T follicular helper cell (primary cell): Measurements from ENCODE around the gene FNDC11.

Experiments used
- DNase-seq: peaks from one replicate; pipeline ENCODE4 v3.0.0-alpha.2; 2020; ENCODE audit warnings: low read depth

Gene FNDC11

DNA sequence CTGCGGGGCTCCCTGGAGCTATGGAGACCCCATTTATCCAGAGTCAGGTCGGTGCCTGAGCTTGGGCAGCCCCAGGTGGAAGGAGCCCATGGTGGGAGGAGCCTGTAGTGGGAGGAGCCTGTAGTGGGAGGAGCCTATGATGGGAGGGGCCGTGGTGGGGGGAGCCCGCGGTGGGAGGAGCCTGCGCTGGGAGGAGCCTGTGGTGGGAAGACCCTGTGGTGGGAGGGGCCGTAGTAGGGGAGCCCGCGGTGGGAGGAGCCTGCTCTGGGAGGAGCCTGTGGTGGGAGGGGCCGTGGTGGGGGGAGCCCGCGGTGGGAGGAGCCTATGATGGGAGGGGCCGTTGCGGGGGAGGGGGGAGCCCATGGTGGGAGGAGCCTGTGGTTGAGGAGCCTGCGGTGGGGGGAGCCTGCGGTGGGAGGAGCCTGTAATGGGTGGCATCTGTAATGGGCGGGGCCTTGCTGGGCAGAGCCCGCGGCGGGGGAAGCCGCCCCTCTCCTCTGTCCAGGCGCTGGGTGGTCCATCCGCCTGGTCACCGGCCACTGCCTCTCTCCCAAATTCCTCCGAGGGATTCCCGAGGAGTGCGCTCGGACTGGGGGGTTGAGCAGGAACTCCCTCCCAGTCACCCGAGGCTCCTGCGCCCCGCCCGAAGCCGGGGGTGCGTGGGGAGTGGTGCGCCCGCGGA is 567 bp upstream of the FNDC11 start:
- DNase-seq, result peak; percentile 94

DNA sequence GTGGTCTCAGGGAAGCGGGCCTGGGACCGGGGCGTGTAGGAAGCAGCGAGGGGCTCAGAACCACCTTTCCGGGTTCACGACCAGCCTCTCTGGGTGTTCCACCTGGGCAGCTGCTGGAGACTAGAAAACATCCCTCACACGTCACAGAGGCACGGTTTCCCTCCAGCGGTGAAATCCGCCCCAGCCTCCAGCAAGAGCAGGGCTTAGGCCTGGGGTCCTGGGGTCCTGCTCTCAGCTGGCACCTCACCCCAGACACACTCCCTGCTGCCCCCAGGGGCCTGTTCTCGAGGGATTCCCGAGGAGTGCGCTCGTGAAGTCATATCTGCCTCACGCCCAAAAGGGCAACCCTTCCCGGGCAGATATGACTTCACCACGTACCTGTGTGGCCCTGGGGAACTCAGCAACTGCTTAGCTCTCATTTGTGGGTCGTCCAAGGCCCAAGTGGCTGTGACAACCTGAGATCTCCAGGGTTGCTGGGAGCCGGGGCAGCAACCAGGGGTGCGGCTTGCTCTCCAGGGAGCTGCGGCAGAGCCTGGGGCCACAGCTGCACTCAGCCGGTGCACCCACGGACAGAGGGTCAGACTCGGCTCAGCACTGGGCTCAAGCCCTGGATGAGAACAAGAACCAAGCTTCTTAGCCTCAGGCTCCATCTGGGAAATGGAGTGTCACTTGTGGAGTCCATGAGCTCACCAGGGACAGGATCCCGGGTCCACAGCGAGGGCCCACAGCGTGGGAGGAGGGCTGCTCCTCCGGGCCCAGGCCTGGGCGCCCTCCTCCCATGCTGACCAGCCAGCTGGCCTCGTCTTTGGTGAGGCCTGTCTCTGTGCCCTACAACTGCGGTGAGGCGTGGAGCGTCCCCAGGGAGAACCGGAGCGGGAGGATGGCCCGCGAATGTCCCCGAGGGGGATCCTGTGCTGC is 661 bp downstream of the FNDC11 start:
- DNase-seq, result no peak

DNA sequence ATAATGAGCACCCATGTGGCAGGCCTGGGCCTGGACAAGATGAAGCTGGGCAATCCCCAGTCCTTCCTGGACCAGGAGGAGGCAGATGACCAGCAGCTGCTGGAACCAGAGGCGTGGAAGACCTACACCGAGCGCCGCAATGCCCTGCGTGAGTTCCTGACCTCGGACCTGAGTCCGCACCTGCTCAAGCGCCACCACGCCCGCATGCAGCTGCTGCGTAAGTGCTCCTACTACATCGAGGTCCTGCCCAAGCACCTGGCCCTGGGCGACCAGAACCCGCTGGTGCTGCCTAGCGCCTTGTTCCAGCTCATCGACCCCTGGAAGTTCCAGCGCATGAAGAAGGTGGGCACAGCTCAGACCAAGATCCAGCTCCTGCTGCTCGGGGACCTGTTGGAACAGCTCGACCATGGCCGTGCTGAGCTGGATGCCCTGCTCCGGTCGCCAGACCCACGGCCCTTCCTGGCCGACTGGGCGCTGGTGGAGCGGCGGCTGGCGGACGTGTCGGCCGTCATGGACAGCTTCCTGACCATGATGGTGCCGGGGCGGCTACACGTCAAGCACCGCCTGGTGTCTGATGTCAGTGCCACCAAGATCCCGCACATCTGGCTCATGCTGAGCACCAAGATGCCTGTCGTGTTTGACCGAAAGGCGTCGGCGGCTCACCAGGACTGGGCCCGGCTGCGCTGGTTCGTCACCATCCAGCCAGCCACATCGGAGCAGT is 1.9 kb downstream of the FNDC11 start:
- DNase-seq, result no peak

DNA sequence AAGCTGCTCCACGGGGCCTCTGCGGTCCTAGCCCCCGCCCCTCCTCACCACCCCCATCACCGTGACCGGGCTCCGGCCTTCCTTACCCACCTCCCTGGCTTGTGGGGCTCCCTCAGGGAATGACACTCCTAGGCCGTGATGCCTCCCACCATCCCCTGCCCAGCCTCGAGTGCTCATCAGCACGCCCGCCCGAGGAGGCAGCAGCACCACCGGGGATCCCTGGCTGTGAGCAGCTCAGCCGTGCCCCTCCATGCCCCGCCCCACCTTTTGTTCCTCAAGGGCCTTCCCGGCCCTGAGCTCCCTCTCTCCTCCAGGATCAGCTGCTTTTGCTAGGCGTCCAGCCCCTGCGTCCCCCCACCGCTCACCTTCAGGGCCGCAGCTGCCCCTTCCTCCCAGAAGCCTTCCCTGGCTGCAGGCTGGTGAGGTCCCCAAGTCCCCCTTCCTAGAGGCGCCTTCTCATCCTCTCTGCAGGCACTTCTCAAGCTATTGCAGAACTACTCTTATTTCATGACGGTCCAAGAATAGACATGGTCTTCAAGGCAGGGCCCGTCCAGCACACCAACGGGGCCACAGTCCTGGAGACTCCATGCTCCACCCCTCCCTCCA is 3.0 kb downstream of the FNDC11 start:
- no peak for DNase-seq

DNA sequence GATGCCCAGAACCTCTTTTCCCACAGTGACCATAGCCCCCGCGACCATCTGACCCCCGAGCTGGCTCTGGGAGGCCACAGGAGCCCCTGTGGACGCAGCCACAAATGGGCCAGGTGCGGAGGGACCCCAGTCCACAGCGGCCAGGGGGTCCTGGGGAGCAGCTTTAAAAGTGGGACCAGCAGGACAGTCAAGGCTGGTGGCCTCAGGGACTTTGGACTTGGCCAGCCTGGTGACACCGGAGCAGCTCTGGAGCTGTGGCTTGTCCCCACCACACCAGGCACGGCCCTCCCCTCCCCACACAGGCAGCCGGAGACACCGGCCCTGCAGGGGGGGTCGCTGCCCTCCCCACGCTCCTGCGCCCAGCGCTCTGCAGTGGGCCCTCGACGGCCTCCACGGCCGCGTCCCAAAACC is 3.5 kb downstream of the FNDC11 start:
- no peak for DNase-seq

DNA sequence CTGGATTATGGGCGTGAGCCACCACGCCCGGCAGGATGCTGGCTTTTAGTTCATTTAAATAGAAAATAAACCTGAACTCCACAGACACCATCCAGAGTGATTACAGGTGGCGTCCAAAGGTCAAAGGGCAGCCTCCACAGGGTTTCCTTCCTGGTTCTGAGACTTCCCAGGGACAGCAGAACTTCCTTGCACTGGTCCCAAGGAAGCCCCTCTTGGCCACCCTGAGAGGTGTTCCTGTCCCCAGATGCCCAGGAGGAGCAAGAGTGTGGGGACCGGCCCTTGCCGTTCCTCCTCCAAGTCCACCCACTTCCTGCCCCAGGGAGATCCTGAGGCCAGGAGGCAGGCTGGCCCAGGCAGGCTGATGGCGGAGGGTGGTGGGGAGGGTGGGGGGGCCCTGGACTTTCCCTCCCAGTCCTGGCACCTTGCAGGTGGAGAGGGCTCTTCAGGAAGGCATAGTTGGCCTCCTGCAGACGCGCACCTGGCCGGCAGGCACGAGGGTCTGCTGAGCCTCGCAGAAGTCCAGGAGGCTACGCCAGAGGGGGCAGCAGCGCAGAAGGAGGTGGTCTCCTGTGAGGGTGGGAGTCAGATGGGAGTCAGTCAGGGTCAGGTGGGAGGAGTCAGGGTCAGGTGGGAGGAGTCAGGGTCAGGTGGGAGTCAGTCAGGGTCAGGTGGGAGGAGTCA is 5.0 kb downstream of the FNDC11 start:
- no peak for DNase-seq

DNA sequence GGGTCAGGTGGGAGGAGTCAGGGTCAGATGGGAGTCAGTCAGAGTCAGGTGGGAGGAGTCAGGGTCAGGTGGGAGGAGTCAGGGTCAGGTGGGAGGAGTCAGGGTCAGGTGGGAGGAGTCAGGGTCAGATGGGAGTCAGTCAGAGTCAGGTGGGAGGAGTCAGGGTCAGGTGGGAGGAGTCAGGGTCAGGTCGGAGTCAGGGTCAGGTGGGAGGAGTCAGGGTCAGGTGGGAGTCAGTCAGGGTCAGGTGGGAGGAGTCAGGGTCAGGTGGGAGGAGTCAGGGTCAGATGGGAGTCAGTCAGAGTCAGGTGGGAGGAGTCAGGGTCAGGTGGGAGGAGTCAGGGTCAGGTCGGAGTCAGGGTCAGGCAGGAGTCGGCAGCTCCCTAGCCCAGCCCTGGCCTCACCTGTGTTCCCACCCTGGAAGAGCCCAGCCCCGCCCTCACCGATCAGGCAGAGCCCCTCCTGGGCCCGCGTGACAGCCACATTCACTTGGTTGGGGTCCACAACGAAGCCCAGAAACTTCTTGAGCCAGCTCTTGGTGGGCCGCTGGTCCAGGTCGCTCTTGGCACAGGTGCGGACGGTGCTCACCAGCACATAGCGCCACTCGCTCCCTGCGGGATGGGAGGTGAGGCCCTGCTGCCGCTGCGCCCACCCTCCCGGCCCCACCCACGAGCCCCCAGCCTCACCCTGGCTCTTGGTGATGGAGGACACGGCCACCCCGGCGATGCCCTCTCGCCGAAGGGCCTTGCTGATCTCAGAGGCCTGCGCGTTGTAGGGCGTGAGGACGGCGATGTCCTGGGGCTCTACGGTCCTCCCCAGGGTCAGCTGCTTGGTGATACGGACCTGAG is 5.8 kb downstream of the FNDC11 start:
- DNase-seq, result peak; percentile 33

DNA sequence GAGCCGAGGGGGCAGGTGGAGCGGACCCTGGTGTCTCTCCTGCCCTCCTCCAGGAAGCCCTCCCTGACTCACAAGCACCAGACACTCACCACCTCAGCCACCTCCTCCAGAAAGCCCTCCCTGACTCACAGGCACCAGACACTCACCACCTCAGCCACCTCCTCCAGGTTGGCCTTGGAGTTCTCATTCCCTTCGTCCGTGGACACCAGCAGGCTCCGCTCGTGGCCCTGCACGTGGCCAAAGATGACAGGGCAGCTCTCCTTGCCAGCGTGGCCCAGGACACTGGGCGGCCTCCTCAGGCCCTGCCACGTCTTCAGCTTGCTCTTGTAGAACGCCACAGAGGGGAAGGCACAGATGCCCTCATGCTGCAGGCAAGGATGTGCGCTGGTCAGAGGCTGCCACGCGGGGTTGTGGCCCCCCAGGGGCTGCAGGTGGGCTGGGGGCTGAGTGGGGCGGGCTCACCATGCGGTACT is 6.4 kb downstream of the FNDC11 start:
- DNase-seq, result no peak

DNA sequence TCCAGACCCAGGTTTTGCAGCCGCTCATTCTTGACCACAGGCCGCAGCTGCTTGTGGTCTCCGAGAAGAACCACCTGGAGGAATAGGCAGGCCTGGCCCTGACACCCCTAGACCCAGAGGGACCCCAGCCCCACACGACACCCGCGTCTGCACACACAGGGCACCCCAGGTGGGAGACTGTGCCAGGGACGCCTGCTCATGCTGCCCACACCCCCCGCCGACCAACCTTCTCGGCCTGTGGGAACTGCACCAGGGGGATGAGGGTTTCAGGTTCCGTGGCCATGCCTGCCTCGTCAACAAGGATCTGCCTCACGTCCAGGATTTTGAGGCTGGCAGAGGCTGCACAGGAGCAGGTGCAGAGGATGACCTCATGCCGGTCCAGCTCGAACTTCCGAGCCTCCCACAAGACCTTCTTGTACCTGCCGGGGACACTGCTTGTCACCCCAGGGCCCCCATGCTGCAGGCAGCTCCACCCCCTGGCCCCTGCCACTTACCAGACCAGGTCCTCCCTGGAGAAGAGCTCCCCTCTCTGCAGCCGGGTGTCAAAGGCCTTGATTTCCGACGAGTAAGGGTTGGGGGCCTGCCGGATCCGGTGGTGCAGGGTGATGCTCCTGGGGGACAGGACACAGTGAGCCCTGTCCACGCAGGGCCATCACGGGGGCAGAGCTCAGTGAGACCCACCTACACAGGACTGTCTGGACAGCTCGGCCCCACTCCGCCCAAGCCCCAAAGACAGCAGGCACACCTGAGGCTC is 7.1 kb downstream of the FNDC11 start:
- DNase-seq, result no peak

DNA sequence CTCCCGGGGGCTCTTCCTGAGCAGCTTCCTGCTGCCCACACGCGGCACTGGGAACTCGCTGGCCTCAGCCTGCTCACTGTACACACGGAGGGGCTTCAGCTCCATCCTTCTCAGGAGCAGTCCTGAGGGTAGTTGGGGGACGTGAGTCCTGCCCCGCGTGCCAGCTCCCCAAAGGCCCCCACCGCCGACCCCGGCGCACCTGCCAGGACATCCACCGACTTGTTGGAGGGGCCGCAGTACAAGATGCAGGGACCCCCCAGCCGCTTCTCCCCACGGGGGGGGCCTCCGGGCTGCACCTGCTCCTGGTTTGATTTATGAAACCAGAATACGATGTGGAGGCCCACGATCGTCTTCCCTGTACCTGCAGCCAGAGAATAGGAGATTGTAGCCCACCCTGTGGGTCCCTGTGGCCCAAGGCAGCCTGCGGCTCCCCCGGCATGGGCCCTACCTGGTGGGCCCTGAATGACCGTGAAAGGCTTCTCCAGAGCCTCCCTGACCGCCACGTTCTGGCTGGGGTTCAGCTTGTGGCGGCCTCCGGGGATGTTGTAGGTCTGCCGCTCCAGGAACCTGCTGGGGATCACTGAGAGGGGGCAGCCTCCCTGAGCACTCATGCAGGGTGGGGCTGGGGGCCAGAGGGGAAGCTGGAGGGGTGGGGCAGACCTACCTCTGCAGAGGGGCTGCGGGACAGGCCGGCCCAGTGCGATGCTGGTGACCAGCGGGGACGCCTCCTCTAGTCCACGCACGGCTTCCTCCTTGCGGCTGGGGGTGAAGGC is 7.9 kb downstream of the FNDC11 start:
- DNase-seq, result no peak

DNA sequence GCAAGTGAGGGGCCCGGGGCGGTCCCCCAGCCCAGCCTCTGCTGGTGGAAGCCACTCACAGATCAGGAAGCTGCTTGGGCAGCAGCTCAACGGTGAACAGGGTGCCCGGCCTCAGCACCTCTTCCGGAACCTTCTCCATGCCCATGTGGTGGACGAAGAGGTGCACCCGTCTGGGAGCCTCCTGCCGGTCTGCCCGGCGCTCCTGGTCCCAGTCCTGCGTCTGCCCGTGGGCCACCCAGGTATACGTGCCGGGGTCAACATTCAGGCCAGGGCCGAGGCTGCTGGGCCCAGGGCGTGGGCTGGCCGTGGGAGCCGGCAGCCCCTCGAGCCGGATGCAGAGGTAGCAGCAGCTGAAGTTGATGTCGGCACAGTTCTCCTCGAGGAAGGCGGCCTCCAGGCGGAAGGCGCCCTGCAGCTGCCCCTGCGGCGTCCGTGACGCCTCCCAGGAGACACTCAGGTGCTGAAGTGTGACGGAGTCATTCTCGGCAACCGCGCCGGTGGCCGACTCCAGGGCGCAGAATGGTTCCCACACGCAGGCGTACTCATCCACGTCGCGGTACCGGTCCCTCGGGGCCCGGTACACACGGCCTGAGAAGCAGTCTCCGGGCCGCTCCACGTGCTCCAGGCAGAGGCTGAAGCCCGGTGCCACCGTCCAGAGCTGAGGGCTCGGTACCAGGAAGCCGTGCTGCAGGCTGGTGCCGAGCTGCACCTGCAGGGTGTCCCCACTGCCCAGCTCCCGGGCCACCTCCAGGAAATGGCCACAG is 8.7 kb downstream of the FNDC11 start:
- no peak for DNase-seq

DNA sequence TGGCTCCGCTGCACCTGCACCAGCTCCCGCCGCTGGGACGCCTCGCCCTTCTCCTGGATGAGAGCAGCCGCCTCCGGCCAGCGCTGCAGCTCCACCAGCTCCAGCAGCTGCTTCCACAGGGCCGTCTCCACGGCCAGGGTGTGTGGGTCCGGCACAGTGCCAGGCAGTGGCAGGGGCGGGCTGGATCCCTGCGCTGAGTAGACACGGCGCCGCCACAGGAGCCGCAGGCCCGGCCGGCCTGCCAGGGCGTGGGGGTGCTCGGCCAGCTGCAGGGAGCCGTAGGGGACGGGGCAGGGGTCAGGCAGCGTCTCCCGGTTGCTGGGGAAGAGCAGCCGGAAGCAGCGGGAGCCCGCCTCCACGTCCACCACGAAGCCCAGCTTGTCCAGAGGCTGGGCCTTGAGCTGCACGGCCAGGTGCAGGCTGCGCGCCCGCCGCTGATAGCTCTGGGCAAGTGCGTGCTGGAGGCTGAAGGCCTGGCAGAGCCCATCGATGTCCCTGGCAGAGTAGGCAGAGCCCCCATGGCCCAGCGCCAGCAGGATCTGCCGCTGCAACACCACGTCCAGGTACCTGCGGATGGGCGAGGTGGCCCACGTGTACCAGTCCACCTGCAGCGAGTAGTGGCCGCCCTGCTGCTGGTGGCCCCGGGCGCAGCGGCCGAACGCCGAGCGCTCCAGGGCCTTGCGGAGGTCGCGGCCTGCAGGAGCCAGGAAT is 9.4 kb downstream of the FNDC11 start:
- DNase-seq, result no peak

DNA sequence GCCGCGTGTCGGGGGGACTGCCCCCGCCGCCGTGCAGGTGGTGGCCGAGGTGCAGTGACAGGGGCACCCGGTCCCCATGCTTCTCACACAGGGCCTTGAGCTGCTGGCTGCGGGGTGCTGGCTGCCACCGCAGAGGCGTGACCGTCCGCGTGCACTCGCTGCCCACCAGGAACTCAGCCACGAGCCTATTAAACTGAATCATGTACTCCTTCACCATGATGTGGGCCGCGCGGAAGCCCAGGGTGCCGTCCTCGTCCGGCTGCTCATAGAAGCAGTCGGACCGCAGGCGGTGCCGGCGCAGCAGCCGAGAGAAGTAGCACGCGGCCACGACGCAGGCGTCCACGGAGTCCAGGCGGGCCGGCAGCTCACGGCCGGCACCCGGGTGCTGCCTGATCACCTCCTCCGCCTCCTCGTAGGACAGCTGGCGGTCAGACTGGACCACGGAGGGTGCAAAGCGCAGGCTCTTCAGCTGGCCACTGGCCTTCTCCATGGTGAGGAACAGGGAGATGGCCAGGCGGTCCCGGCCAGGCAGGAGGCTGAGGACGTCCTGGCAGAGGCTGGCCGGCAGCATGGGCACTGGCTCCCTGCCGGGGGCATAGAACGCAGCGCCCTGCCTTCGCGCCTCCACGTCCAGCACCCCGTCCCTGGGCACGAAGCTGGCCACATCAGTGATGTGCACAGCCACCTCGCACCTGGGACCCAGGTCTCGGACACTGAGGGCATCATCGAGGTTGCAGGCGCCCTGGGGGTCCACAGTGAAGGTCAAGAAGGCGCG is 10.3 kb downstream of the FNDC11 start:
- DNase-seq, result no peak

DNA sequence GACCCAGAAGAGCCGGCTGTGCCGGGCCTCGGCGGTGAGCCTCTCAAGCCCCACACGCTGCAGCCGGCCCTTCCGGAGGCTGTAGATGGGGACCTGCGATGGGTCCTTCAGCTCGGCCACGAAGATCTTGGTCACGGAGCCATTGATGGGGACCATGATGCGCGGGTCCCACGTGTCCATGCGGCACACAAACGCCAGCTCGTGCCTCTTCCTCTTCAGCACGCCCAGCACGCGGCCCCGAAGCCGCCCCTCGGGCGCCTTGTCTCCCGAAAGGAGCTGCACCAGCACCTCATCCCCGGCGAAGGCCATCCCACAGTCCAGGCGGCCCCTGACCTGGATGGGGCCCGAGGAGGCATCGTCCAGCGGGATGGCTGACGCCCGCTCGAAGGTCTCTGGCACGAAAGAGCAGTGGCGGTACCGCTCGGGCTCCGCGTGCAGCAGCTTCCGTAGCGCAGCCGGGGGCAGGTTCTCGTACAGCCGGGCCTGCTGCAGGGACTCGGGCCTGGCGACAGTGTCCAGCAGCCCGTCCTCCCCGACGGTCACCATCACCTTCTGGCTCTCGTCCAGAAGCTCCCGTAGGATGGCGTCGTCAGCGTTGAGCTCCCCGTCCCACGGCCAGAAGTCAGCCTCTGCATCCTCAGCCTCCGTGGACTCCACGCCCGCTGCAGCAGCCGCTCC is 11.2 kb downstream of the FNDC11 start:
- DNase-seq, result no peak

DNA sequence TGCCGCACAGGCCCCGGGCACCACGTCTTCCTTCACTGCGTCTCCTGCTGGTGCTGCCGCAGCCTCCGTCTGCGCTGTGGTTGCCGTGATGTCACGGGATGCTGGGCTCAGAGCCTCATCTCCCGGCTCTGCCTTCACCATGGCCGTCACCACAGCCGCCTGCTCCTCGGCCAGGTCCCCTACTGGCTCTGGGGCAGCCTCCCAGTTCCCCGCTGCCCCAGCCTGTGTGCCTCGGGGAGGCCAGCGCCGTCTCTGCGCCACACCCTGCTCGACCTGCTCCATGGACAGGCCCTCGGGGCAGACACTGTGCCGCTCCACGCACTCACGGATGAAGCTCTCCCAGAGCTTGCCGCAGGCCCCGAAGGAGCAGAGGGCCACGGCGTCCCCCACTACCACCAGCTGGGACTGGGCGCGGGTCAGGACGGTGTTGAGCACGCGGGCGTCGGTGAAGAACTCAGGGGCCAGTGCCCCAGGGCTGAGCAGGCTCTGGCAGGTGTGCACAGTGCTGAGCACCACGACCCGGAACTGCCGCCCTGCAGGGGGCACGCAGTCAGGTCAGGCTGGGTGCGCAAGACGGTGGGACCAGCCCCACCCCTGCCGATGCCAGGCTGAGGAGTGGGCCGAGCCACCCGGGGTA is 11.9 kb downstream of the FNDC11 start:
- DNase-seq, result no peak
